Esophagus squamous epithelium (tissue), 4 donors: ENCODE measurements around the gene CD300LG.

Experiments used
- POLR2A ChIP-seq, 4 donors: fragments of 450-650 bp; IDR thresholded peaks; one replicate each; pipeline ENCODE4 v1.6.1; 2017; ENCODE audit warnings: antibody characterized with exemption in 4 of 4, mild to moderate bottlenecking in 4 of 4, moderate library complexity in 3 of 4
- TF ChIP-seq, protein P1 (sequence below), 6 experiments: fragments of 450-650 bp in 4 of 6; fragments of 200-600 bp in 2 of 6; sonication (generic) in 2 of 6; IDR thresholded peaks; one replicate each; pipeline ENCODE4 v1.5.1; 2016 to 2019; ENCODE audit warnings: antibody characterized with exemption in 6 of 6, mild to moderate bottlenecking in 4 of 6, moderate library complexity in 4 of 6

DNA sequence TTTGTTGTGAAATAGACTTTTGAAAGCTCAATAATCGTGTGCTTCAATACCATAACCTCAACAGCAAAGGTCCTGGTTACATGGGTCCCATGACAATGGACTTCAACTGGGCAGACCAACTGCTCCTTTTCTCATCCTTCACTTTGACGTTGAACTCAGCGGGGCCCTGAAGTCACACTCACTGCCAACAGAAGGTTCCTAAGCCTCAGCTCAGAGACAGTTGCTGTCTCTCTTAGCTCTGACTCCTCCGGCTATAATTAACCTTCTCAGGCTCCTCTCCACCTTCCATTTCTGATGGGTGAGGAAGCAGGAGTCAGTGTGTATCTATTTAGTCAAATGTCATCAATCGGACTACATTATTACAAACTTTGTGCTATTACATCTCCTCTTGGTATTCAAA is 37.9 kb upstream of the CD300LG start:
- TF ChIP-seq, protein P1, sequence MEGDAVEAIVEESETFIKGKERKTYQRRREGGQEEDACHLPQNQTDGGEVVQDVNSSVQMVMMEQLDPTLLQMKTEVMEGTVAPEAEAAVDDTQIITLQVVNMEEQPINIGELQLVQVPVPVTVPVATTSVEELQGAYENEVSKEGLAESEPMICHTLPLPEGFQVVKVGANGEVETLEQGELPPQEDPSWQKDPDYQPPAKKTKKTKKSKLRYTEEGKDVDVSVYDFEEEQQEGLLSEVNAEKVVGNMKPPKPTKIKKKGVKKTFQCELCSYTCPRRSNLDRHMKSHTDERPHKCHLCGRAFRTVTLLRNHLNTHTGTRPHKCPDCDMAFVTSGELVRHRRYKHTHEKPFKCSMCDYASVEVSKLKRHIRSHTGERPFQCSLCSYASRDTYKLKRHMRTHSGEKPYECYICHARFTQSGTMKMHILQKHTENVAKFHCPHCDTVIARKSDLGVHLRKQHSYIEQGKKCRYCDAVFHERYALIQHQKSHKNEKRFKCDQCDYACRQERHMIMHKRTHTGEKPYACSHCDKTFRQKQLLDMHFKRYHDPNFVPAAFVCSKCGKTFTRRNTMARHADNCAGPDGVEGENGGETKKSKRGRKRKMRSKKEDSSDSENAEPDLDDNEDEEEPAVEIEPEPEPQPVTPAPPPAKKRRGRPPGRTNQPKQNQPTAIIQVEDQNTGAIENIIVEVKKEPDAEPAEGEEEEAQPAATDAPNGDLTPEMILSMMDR (IDR thresholded peaks at IDR 0.05), result no peak
- TF ChIP-seq POLR2A (IDR thresholded peaks at IDR 0.05), result no peak
